ENCODE measurements around the gene SCN5A. TPM values are rescaled to one million over a fixed set of nuclear protein-coding genes. Genes with fewer than 3 reads are reported as not detected.

Gene SCN5A
- total and polyA plus RNA-seq, 7 donors = under 0.01 to 1.9 (median 0.51) TPM

GRCh38 chr3:38608086-38608775 lies 41.3 kb downstream of the SCN5A start:
- intact Hi-C loops (cut with DNase I) = no loop called here
- H3K9me3 ChIP-seq = no peaks in the 10 kb centered on the region
- TF ChIP-seq EP300 (IDR thresholded peaks at IDR 0.05) (no peak), POLR2A (IDR thresholded peaks at IDR 0.05) (no peak), CTCF (IDR thresholded peaks at IDR 0.05) (no peak), POLR2AphosphoS5 (IDR thresholded peaks at IDR 0.05) (no peak)
- no peaks in the 10 kb centered on the region for H3K4me1 ChIP-seq
- no peak overlapping the region for H3K4me3 ChIP-seq
- 80 to 82% methylated on average over 13 of the region's 13 CpGs for WGBS, 2 donors
- DNase-seq = peak; percentile 45
- H3K27me3 ChIP-seq = no peaks in the 10 kb centered on the region
- H3K27ac ChIP-seq = no peak overlapping the region
- H3K36me3 ChIP-seq = no peaks in the 10 kb centered on the region

GRCh38 chr3:38606561-38606960 lies 42.9 kb downstream of the SCN5A start:
- no peaks in the 10 kb centered on the region for H3K36me3 ChIP-seq
- H3K27me3 ChIP-seq = no peaks in the 10 kb centered on the region
- TF ChIP-seq EP300 (IDR thresholded peaks at IDR 0.05) (no peak), POLR2A (IDR thresholded peaks at IDR 0.05) (no peak), CTCF (IDR thresholded peaks at IDR 0.05) (no peak)
- intact Hi-C loops (cut with DNase I) = no loop called here
- H3K4me1 ChIP-seq = no peaks in the 10 kb centered on the region
- no peaks in the 10 kb centered on the region for H3K9me3 ChIP-seq
- H3K4me3 ChIP-seq = no peak overlapping the region
- 92 to 93% methylated on average over 11 of the region's 11 CpGs for WGBS, 2 donors
- peak; percentile 53 for DNase-seq
- H3K27ac ChIP-seq = no peak overlapping the region

- H3K27ac ChIP-seq = no peak overlapping the region
- no peaks in the 10 kb centered on the region for H3K27me3 ChIP-seq
- no peak overlapping the region for H3K4me3 ChIP-seq
- no peaks in the 10 kb centered on the region for H3K36me3 ChIP-seq
- intact Hi-C loops (cut with DNase I) = no loop called here
- 95 to 96% methylated on average over 7 of the region's 7 CpGs for WGBS, 2 donors
- H3K9me3 ChIP-seq = no peaks in the 10 kb centered on the region
- DNase-seq = no peak
- TF ChIP-seq POLR2A (IDR thresholded peaks at IDR 0.05) (no peak), CTCF (IDR thresholded peaks at IDR 0.05) (no peak), POLR2AphosphoS5 (IDR thresholded peaks at IDR 0.05) (no peak), EP300 (IDR thresholded peaks at IDR 0.05) (no peak)
- no peaks in the 10 kb centered on the region for H3K4me1 ChIP-seq
These were observed 43.5 kb downstream of the SCN5A start for GRCh38 chr3:38605981-38606380.

GRCh38 chr3:38604246-38604645 lies 45.2 kb downstream of the SCN5A start:
- DNase-seq = peak; percentile 51
- intact Hi-C loops (cut with DNase I) = no loop called here
- no peaks in the 10 kb centered on the region for H3K36me3 ChIP-seq
- no peak for TF ChIP-seq CTCF (IDR thresholded peaks at IDR 0.05)
- no peak for TF ChIP-seq EP300 (IDR thresholded peaks at IDR 0.05)
- no peak for TF ChIP-seq POLR2A (IDR thresholded peaks at IDR 0.05)
- no peaks in the 10 kb centered on the region for H3K27me3 ChIP-seq
- WGBS, 2 donors = 86 to 92% methylated on average over 6 of the region's 6 CpGs
- H3K4me3 ChIP-seq = no peak overlapping the region
- H3K27ac ChIP-seq = no peak overlapping the region
- no peaks in the 10 kb centered on the region for H3K9me3 ChIP-seq
- H3K4me1 ChIP-seq = no peaks in the 10 kb centered on the region

GRCh38 chr3:38603731-38604131 lies 45.8 kb downstream of the SCN5A start:
- DNase-seq = peak; percentile 54
- Histone ChIP-seq H3K27me3 (no peaks in the 10 kb centered on the region), H3K4me3 (no peak overlapping the region), H3K9me3 (no peaks in the 10 kb centered on the region), H3K27ac (no peak overlapping the region), H3K36me3 (no peaks in the 10 kb centered on the region), H3K4me1 (no peaks in the 10 kb centered on the region)
- no peak for TF ChIP-seq EP300 (IDR thresholded peaks at IDR 0.05)
- WGBS, 2 donors = 84 to 92% methylated on average over 16 of the region's 16 CpGs
- intact Hi-C loops (cut with DNase I) = no loop called here
